Measurements from ENCODE around the gene EREG. TPM values are rescaled to one million over a fixed set of nuclear protein-coding genes. Genes with fewer than 3 reads are reported as not detected.

EREG gene
- total RNA-seq, 2 experiments from 2014 or later, result not detected

- no TSS peak for BruUV-seq (replicated peaks)
- ChIA-PET POLR2A (interaction anchor here (1.1 to 1.6 kb wide), 2 partner anchors 15 to 19 kb away, joined by 3 to 5 read pairs; no protein-coding TSS in a partner anchor), CTCF (ENCODE audit: unreplicated experiment) (no interaction called here)
- H3K36me3 ChIP-seq (ENCODE audit: insufficient read depth, low read length), result no peaks in the 10 kb centered on the region
- H3K79me2 ChIP-seq (ENCODE audit: insufficient read depth, low read depth, low read length), result no peaks in the 10 kb centered on the region
- no peaks in the 10 kb centered on the region for H3K4me1 ChIP-seq (ENCODE audit: insufficient read depth, low read length, poor library complexity, severe bottlenecking)
- H3K9me2 ChIP-seq (ENCODE audit: insufficient read depth, low read length), result no peaks in the 10 kb centered on the region
- H4K20me1 ChIP-seq (ENCODE audit: insufficient read depth, low read length), result no peaks in the 10 kb centered on the region
- no peak overlapping the region for H3K4me3 ChIP-seq (ENCODE audit: low read depth, low read length, poor library complexity, severe bottlenecking)
- no peak overlapping the region for H3K4me2 ChIP-seq (ENCODE audit: low read length)
- H2AFZ ChIP-seq (ENCODE audit: low read length), result no peak overlapping the region
- H3K27ac ChIP-seq (ENCODE audit: low read depth, low read length, poor library complexity, severe bottlenecking), result no peak overlapping the region
- no peak for TF ChIP-seq EZH2phosphoT487 (IDR thresholded peaks at IDR 0.05; ENCODE audit: borderline replicate concordance, low read depth, low read length)
- TF ChIP-seq, protein P1, sequence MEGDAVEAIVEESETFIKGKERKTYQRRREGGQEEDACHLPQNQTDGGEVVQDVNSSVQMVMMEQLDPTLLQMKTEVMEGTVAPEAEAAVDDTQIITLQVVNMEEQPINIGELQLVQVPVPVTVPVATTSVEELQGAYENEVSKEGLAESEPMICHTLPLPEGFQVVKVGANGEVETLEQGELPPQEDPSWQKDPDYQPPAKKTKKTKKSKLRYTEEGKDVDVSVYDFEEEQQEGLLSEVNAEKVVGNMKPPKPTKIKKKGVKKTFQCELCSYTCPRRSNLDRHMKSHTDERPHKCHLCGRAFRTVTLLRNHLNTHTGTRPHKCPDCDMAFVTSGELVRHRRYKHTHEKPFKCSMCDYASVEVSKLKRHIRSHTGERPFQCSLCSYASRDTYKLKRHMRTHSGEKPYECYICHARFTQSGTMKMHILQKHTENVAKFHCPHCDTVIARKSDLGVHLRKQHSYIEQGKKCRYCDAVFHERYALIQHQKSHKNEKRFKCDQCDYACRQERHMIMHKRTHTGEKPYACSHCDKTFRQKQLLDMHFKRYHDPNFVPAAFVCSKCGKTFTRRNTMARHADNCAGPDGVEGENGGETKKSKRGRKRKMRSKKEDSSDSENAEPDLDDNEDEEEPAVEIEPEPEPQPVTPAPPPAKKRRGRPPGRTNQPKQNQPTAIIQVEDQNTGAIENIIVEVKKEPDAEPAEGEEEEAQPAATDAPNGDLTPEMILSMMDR (conservative IDR thresholded peaks at IDR 0.05; ENCODE audit: low read length), result no peak
- DNase-seq (ENCODE audit: low spot score), result no peak
- H3K9me3 ChIP-seq (ENCODE audit: low read length), result no peaks in the 10 kb centered on the region
- intact Hi-C loops (cut with micrococcal nuclease; ENCODE audit: unreplicated experiment), result no loop called here
Observed at GRCh38 chr4:74400395-74400794, 35.5 kb downstream of the EREG start.

DNA sequence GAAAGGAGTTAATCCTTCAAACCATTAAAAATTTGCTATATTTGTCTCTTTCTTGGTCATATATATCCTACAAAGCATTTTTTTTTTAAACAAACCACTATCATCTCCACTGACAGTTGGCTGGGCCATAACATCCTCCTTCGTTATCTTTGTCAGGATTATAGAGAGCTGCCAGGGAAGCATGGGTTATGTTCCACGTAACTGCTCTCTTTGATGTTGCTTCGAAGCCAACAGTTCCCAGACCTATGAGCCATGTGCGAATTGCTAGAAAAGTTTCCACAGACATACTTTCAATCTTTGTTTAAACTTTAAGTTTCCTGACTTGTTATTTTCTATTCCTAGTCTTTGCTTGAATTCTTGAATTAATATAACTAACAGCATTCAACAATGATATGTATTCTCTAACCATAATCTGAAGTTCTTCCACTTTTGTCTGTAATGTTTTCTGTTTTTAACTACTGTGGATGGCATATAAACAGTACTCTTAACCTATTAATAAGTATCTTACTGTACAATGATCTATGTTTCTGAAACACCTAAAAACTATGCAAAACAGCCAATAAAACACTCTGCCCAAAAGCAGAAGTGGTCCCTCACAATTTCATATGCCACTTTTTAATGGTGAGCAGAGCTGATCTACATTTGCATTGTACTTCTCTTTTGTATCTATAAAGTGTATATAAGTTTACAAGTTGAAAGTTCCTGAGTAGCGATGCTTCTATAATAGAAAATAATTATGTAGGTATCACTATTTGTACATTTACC is 37.9 kb downstream of the EREG start:
- Histone ChIP-seq H4K20me1 (ENCODE audit: insufficient read depth, low read length) (no peaks in the 10 kb centered on the region), H2AFZ (ENCODE audit: low read length) (no peak overlapping the region)
- POLR2A ChIA-PET, result interaction anchor here (0.9 kb wide), 1 partner anchor 62 kb away, joined by 3 read pairs; no protein-coding TSS in a partner anchor

More for the DNA sequence above, 37.9 kb downstream of the EREG start:
- CTCF ChIA-PET (ENCODE audit: unreplicated experiment), result no interaction called here
- Histone ChIP-seq H3K4me3 (ENCODE audit: low read depth, low read length, poor library complexity, severe bottlenecking) (no peak overlapping the region), H3K79me2 (ENCODE audit: insufficient read depth, low read depth, low read length) (no peaks in the 10 kb centered on the region), H3K27ac (ENCODE audit: low read depth, low read length, poor library complexity, severe bottlenecking) (no peak overlapping the region), H3K9me2 (ENCODE audit: insufficient read depth, low read length) (no peaks in the 10 kb centered on the region), H3K4me1 (ENCODE audit: insufficient read depth, low read length, poor library complexity, severe bottlenecking) (no peaks in the 10 kb centered on the region), H3K36me3 (ENCODE audit: insufficient read depth, low read length) (no peaks in the 10 kb centered on the region), H3K9me3 (ENCODE audit: low read length) (no peaks in the 10 kb centered on the region), H3K4me2 (ENCODE audit: low read length) (no peak overlapping the region)
- intact Hi-C loops (cut with micrococcal nuclease; ENCODE audit: unreplicated experiment), result no loop called here
- no peak for DNase-seq (ENCODE audit: low spot score)
- TF ChIP-seq EZH2phosphoT487 (IDR thresholded peaks at IDR 0.05; ENCODE audit: borderline replicate concordance, low read depth, low read length), result no peak
- TF ChIP-seq, protein P1 (conservative IDR thresholded peaks at IDR 0.05; ENCODE audit: low read length), result no peak
- no TSS peak for BruUV-seq (replicated peaks)
